ENCODE data around the gene RRP1B. TPM values are rescaled to one million over a fixed set of nuclear protein-coding genes. Genes with fewer than 3 reads are reported as not detected.

Gene RRP1B
- total and polyA plus RNA-seq, 2 of the 13 experiments (the other 11 are each of a cell fraction or from before 2014, with no cell fraction given): 16.3 to 46.2 TPM

DNA sequence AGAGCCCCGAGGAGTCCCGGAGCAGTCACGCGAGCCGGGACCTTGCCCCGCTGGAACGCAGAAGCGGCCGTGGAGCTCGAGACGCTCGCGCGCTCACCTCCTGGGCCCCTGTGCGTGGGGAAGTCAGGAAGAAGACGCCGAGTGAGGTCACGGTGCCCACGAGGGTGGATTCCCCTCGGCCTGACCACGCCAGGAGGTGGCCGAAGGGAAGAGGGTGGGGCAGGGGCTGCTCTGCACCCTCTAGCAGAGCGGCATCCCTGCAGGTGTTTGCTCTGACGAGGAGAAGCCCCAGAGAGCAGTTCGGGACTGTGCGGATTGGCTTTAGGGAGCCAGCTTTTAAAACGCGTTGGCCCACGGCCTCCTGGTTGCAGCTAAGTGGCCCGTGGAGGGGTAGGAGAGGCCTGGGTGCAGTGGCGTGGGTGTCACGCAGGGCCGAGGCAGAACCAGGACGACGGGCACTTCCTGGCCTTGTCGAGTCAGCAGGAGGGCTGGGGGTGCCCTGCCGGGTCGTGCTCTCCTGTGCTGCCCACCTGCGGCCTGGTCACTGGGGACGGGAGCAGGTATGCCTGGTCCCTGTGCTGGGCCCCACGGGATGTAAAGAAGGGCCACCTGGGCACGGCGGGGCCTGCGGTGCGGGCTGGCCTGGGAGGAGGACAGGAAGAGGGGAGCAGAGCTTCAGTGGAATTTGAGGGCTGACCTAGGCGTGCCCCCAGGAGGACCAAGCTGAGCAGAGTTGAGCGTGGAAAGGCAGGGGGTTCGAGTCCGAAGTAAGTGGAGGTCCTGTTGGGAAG lies 60.6 kb downstream of the RRP1B start (continued):
- TF ChIP-seq, protein P1, sequence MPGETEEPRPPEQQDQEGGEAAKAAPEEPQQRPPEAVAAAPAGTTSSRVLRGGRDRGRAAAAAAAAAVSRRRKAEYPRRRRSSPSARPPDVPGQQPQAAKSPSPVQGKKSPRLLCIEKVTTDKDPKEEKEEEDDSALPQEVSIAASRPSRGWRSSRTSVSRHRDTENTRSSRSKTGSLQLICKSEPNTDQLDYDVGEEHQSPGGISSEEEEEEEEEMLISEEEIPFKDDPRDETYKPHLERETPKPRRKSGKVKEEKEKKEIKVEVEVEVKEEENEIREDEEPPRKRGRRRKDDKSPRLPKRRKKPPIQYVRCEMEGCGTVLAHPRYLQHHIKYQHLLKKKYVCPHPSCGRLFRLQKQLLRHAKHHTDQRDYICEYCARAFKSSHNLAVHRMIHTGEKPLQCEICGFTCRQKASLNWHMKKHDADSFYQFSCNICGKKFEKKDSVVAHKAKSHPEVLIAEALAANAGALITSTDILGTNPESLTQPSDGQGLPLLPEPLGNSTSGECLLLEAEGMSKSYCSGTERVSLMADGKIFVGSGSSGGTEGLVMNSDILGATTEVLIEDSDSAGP (CRISPR knock-in tag; IDR thresholded peaks at IDR 0.05; ENCODE audit: borderline replicate concordance): peak; percentile 10; the same call in 1 of the 2 replicates
- TF ChIP-seq NFYC (CRISPR knock-in tag; IDR thresholded peaks at IDR 0.05): no peak
- no peak for TF ChIP-seq KMT2B (CRISPR knock-in tag; IDR thresholded peaks at IDR 0.05)
- TF ChIP-seq, protein P2, sequence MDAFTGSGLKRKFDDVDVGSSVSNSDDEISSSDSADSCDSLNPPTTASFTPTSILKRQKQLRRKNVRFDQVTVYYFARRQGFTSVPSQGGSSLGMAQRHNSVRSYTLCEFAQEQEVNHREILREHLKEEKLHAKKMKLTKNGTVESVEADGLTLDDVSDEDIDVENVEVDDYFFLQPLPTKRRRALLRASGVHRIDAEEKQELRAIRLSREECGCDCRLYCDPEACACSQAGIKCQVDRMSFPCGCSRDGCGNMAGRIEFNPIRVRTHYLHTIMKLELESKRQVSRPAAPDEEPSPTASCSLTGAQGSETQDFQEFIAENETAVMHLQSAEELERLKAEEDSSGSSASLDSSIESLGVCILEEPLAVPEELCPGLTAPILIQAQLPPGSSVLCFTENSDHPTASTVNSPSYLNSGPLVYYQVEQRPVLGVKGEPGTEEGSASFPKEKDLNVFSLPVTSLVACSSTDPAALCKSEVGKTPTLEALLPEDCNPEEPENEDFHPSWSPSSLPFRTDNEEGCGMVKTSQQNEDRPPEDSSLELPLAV (CRISPR knock-in tag; conservative IDR thresholded peaks at IDR 0.05; ENCODE audit: low read depth): no peak
- TF ChIP-seq ZNF235 (CRISPR knock-in tag; IDR thresholded peaks at IDR 0.05; ENCODE audit: borderline replicate concordance): peak; percentile 20; the same call in 1 of the 2 replicates
- peak; percentile 71 for TF ChIP-seq TBX2 (CRISPR knock-in tag; IDR thresholded peaks at IDR 0.05; ENCODE audit: borderline replicate concordance)
- peak; percentile 15; the same call in 1 of the 2 replicates for TF ChIP-seq TAF1 (CRISPR knock-in tag; IDR thresholded peaks at IDR 0.05)
- peak; percentile 30 for TF ChIP-seq AGO2 (optimal IDR thresholded peaks at IDR 0.05; ENCODE audit: low read depth, low read length)
- 0 out of 2 replicates have a peak, but pooled peaks have one; percentile 30 for TF ChIP-seq PCBP1 (IDR thresholded peaks at IDR 0.05; ENCODE audit: borderline replicate concordance, low read depth, low read length)
- TF ChIP-seq ZNF724P (CRISPR knock-in tag; IDR thresholded peaks at IDR 0.05; ENCODE audit: borderline replicate concordance): peak; percentile 74; the same call in 1 of the 2 replicates
- TF ChIP-seq ZNF569 (CRISPR knock-in tag; IDR thresholded peaks at IDR 0.05; ENCODE audit: borderline replicate concordance): no peak
- TF ChIP-seq HNF4G (IDR thresholded peaks at IDR 0.05; ENCODE audit: borderline replicate concordance, low read depth, low read length): no peak
- no peak for TF ChIP-seq HNF4G (CRISPR knock-in tag; IDR thresholded peaks at IDR 0.05; ENCODE audit: borderline replicate concordance, low read depth)
- no peak for TF ChIP-seq YEATS2 (CRISPR knock-in tag; IDR thresholded peaks at IDR 0.05; ENCODE audit: borderline replicate concordance)
- no peak for TF ChIP-seq SIX4 (CRISPR knock-in tag; IDR thresholded peaks at IDR 0.05)
- TF ChIP-seq, protein P3, sequence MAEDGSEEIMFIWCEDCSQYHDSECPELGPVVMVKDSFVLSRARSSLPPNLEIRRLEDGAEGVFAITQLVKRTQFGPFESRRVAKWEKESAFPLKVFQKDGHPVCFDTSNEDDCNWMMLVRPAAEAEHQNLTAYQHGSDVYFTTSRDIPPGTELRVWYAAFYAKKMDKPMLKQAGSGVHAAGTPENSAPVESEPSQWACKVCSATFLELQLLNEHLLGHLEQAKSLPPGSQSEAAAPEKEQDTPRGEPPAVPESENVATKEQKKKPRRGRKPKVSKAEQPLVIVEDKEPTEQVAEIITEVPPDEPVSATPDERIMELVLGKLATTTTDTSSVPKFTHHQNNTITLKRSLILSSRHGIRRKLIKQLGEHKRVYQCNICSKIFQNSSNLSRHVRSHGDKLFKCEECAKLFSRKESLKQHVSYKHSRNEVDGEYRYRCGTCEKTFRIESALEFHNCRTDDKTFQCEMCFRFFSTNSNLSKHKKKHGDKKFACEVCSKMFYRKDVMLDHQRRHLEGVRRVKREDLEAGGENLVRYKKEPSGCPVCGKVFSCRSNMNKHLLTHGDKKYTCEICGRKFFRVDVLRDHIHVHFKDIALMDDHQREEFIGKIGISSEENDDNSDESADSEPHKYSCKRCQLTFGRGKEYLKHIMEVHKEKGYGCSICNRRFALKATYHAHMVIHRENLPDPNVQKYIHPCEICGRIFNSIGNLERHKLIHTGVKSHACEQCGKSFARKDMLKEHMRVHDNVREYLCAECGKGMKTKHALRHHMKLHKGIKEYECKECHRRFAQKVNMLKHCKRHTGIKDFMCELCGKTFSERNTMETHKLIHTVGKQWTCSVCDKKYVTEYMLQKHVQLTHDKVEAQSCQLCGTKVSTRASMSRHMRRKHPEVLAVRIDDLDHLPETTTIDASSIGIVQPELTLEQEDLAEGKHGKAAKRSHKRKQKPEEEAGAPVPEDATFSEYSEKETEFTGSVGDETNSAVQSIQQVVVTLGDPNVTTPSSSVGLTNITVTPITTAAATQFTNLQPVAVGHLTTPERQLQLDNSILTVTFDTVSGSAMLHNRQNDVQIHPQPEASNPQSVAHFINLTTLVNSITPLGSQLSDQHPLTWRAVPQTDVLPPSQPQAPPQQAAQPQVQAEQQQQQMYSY (CRISPR knock-in tag; IDR thresholded peaks at IDR 0.05): no peak
- peak; percentile 10; the same call in 1 of the 2 replicates for TF ChIP-seq ZNF788 (CRISPR knock-in tag; IDR thresholded peaks at IDR 0.05; ENCODE audit: borderline replicate concordance)
- TF ChIP-seq ARID2 (CRISPR knock-in tag; IDR thresholded peaks at IDR 0.05; ENCODE audit: borderline replicate concordance): no peak
- no peak for TF ChIP-seq KAT8 (CRISPR knock-in tag; IDR thresholded peaks at IDR 0.05)
- no peak for TF ChIP-seq ZNF841 (CRISPR knock-in tag; IDR thresholded peaks at IDR 0.05; ENCODE audit: borderline replicate concordance)
- no peak for TF ChIP-seq MBD4 (IDR thresholded peaks at IDR 0.05; ENCODE audit: borderline replicate concordance, low read length)
- TF ChIP-seq ZFX (CRISPR knock-in tag; IDR thresholded peaks at IDR 0.05; ENCODE audit: low read depth): peak; percentile 59; the same call in 1 of the 2 replicates
